Activated T-helper 2 cell treated with anti-CD3 and anti-CD28 coated beads, Interferon-gamma antibody, Interleukin-2, Interleukin-4, amounts not matched to agents 10 μg/mL and 5 μg/mL and 100 μg/mL, durations not matched to agents 14 hours and 24 hours and 36 hours (primary cell): ENCODE measurements around the gene SELP. TPM values are rescaled to one million over a fixed set of nuclear protein-coding genes. Genes with fewer than 3 reads are reported as not detected.

Experiments
- DNase-seq: peaks from one replicate; pipeline ENCODE4 v3.0.0; 2021; ENCODE audit warnings: low spot score
- H3K27ac Mint-ChIP-seq: one replicate; pipeline ENCODE4 v1.8.0; 2021; ENCODE audit warnings: mixed read lengths
- H3K27me3 Mint-ChIP-seq: one replicate; pipeline ENCODE4 v1.8.0; 2021; ENCODE audit warnings: low read depth, mixed read lengths
- H3K36me3 Mint-ChIP-seq: one replicate; pipeline ENCODE4 v1.8.0; 2021; ENCODE audit warnings: low read depth, mixed read lengths
- H3K4me1 Mint-ChIP-seq: one replicate; pipeline ENCODE4 v1.8.0; 2021; ENCODE audit warnings: low read depth, mixed read lengths
- H3K4me3 Mint-ChIP-seq: one replicate; pipeline ENCODE4 v1.8.0; 2021; ENCODE audit warnings: low read depth, mild to moderate bottlenecking, moderate library complexity, mixed read lengths
- H3K9me3 Mint-ChIP-seq: one replicate; pipeline ENCODE4 v1.8.0; 2021; ENCODE audit warnings: mixed read lengths
- intact Hi-C: fragments of 100-400 bp; cut with micrococcal nuclease; formaldehyde crosslinking; loops from one replicate; pipeline ENCODE4 v1.15.1; 2023
- total RNA-seq: library from RNA; stranded (reverse); gene quantifications from 2 replicates; pipeline ENCODE4 v1.2.3, GENCODE V29; 2022

SELP gene
- total RNA-seq, 1 donor from 2014 or later = 0.25 TPM

DNA sequence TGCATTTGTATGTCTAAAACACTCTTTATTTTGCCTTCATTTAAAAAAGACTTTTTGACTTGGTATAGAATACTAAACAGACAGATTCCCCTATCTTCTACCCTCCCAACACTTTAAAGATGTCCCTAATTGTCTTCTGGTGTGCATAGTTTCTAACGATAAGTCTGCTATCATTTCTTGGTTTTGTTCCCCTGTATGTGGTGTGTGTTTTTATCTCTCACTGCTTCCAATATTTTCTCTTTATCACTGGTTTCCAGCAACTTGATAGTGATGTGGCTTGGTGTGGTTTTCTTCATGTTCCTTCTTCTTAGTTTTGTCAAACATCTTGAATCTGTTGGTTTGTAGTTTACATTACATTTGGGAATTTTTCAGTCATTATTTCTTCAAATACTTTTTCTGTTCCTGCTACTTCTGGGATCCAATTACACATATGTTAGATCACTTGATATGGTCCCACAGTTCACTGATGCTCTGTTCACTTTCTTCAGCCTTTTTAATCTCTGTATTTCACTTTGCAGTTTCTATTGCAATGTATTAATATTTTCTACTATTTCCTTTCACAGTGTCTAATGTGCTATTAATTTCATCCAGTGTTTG is 66.8 kb downstream of the SELP start:
- intact Hi-C loops = no loop called here
- Mint-ChIP-seq H3K9me3 (peaks cover 14% of the 10 kb centered on the region), H3K4me1 (peaks cover 9% of the 10 kb centered on the region), H3K4me3 (no peak overlapping the region), H3K36me3 (peaks cover 67% of the 10 kb centered on the region), H3K27ac (no peak overlapping the region), H3K27me3 (no peaks in the 10 kb centered on the region)
- no peak for DNase-seq

DNA sequence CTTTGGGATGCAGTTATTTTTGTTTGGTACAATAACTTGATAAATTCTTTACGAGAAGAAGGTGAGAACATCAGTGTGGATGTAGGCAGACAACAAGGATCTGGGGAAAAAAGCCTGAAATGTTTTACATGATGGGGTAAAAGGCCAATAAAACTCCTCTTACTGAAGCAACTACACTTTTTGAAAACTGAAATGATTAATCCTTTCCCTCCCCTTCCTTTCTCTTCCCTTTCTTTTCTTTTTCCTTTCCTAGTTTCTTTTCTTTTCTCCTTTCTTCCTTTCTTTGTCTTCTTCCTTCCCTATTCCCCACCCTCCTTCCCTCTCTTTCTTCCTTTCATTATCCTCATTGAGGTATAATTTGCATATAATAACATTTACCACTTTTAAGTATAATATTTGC is 68.2 kb downstream of the SELP start:
- H3K27me3 Mint-ChIP-seq = no peaks in the 10 kb centered on the region
- intact Hi-C loops = no loop called here
- no peak overlapping the region for H3K27ac Mint-ChIP-seq
- DNase-seq = no peak
- H3K4me3 Mint-ChIP-seq = no peak overlapping the region
- peaks cover 69% of the 10 kb centered on the region for H3K36me3 Mint-ChIP-seq
- H3K9me3 Mint-ChIP-seq = peaks cover 14% of the 10 kb centered on the region
- peaks cover 9% of the 10 kb centered on the region for H3K4me1 Mint-ChIP-seq

DNA sequence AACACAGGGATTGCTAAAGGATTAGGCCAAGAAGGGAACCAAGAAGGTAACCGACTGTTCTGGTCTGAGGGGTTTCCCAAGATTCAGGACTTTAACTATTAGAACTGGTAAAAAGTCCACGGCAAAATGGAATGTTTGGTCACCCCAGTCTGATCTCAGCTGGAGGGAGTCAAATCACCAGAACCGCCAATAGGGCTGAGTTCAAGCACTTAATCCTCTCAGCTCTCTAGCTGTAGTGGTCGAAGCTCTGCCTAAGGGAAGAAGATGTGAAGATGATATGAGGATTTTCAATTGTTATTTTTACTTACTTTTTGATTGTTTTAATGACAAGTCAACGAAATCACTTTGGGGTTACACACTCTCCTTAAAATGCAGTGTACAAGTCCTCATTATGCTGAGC is 72.8 kb downstream of the SELP start:
- no peaks in the 10 kb centered on the region for H3K9me3 Mint-ChIP-seq

DNA sequence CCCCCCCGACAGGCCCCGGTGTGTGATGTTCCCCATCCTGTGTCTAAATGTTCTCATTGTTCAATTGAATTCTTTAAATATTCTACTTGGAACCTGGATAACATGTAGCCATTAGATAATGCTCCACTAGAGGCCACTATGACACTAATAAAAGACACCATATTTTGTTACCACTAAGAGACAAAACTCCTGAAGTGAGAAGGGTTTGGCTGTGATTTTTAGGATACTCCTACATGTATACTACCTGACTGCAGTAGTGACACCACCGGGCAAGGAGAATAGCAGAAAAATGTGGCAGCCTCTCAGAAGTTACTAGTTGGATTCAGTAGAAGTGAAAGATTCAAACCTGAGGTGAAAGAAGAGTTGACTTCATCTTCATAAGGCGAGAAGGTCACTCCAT is 79.6 kb downstream of the SELP start:
- no peak overlapping the region for H3K27ac Mint-ChIP-seq

More for the DNA sequence above, 72.8 kb downstream of the SELP start:
- intact Hi-C loops = no loop called here
- Mint-ChIP-seq H3K36me3 (peaks cover 74% of the 10 kb centered on the region), H3K4me3 (no peak overlapping the region), H3K4me1 (peaks cover 2% of the 10 kb centered on the region), H3K27ac (no peak overlapping the region), H3K27me3 (no peaks in the 10 kb centered on the region)
- DNase-seq = no peak

DNA sequence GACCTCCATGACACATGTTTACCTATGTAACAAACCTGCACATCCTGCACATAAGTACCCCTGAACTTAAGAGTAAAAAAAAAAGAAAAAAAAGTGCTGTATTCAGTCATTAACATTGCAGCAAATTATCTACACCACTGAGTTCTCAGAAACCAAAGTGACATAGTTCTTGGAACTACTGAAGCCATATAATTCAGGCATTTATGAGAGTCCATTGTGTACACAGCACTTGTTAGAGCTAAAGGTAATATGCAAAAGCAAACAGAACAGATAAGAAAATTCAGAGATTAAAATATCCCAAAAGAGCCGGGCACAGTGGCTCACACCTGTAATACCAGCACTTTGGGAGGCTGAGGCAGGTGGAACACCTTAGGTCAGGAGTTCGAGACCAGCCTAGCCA is 81.6 kb downstream of the SELP start:
- Mint-ChIP-seq H3K27ac (no peak overlapping the region), H3K36me3 (peaks cover 58% of the 10 kb centered on the region), H3K4me3 (no peak overlapping the region), H3K27me3 (no peaks in the 10 kb centered on the region), H3K9me3 (no peaks in the 10 kb centered on the region), H3K4me1 (peaks cover 11% of the 10 kb centered on the region)
- no peak for DNase-seq
- intact Hi-C loops = no loop called here

More for the DNA sequence above, 79.6 kb downstream of the SELP start:
- Mint-ChIP-seq H3K4me1 (peaks cover 11% of the 10 kb centered on the region), H3K36me3 (peaks cover 68% of the 10 kb centered on the region), H3K9me3 (no peaks in the 10 kb centered on the region), H3K27me3 (no peaks in the 10 kb centered on the region), H3K4me3 (no peak overlapping the region)
- intact Hi-C loops = loop anchor here (1.0 kb wide), 2 partner anchors 162 to 259 kb away; no protein-coding TSS in a partner anchor
- no peak for DNase-seq

DNA sequence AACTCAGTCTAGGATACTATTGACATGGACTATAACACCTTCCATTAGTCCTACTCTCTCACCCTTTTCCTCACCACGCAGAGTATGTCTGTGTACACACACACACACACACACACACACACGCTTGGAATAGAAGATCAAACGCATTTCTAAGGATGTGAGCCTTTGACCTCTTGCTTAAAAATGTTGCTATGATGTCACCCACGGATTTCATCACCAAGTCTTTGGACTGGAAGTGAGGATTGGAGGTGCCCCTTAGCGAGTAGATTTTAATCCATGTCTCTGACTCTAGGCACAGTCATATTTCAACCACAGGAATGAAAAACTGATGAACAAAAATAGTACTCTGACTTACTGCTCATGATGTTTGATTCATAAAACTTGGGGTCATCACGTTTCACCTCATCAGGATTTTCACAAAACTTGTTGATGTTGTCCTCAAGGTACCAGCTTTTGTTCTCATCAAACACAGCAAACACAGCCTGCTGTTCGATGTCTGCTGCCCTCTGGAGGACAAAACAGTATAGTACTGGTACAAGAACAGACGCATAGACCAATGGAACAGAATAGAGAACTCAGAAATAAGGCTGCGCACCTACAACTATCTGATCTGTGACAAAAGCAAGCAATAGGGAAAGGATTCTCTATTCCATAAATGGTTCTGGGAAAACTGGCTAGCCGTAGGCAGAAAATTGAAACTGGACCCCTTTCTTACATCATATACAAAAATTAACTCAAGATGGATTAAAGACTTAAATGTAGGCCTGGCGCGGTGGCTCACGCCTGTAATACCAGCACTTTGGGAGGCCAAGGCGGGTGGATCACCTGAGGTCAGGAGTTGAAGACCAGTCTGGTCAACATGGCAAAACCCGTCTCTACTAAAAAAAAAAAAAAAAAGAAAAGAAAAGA is 83.6 kb downstream of the SELP start:
- peak overlapping the region; percentile 28 for H3K27ac Mint-ChIP-seq
- intact Hi-C loops = loop anchor here (1.0 kb wide), 4 partner anchors 61 to 943 kb away; partner anchors contain the start of gene SLC19A2
- no peaks in the 10 kb centered on the region for H3K27me3 Mint-ChIP-seq
- DNase-seq = peak; percentile 36
- H3K36me3 Mint-ChIP-seq = peaks cover 56% of the 10 kb centered on the region
- H3K4me1 Mint-ChIP-seq = peaks cover 9% of the 10 kb centered on the region
- H3K9me3 Mint-ChIP-seq = no peaks in the 10 kb centered on the region
- H3K4me3 Mint-ChIP-seq = no peak overlapping the region

DNA sequence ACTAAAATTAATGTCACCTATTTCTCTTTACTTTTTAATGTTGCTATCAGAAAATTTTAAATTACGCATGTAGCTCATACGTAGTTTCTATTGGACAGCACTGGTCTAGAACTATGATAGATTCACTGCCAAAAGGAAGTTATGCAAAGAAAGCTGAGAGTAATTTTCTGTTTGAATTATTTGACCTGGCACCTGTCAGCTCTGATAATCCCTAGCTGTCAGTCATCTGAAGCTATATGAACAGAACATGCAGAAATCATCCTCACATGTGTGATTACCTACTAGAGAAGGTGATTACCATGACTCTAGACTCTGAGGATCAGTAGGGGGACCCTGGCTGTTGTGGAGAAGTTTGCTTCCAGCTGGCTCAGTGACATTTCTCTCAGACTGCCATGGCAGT is 84.5 kb downstream of the SELP start:
- Mint-ChIP-seq H3K4me1 (peaks cover 5% of the 10 kb centered on the region), H3K9me3 (no peaks in the 10 kb centered on the region), H3K36me3 (peaks cover 48% of the 10 kb centered on the region), H3K27ac (no peak overlapping the region), H3K4me3 (no peak overlapping the region), H3K27me3 (no peaks in the 10 kb centered on the region)
- intact Hi-C loops = no loop called here
- no peak for DNase-seq

DNA sequence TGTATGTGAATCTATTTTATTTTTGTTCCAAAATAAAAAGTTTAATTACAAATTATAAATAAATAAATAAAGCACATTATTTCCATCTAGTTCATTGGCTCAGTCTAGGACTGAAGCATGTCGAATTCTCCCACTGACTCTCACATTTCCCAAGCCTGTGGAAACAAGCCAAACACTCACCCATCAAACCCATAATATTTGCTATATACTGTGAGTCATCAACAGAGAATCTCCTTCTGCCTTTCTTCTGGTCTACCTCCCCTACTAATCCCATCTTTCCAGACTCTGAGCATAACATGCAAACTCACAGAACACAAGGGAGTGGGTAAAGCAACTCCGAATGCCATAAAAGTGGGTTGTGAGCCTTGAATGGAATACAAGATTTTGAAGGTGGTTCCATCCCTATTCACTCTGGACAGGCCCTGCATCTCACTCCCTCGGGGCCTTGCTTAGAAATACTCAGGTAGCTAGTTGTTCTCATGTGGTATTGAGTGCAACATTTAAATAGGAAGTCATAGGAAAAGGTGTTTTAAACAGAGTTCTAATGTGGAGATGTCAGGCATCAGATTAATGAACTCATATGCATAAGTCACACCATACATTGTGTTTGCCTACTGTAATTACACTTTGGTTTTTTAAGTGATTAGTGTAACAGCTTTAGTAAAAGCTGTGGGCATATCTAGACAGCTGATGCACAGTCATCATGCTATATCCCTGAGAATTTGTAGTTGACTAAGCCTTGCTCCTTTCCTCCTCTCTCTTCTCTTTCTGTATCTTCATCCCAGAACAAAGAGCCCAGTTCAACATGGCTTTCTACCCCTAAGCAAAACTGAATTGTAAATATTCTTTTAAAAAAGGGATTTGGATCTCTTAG is 90.7 kb downstream of the SELP start:
- Mint-ChIP-seq H3K9me3 (no peaks in the 10 kb centered on the region), H3K4me3 (no peak overlapping the region), H3K27me3 (no peaks in the 10 kb centered on the region), H3K4me1 (no peaks in the 10 kb centered on the region), H3K27ac (no peak overlapping the region), H3K36me3 (peaks cover 40% of the 10 kb centered on the region)
- intact Hi-C loops = no loop called here
- no peak for DNase-seq

Other genes with a start within 250 kb of the SELP start
- gene CCDC181, start 202.7 kb downstream of the SELP start, total RNA-seq = 0.09 TPM in 1 of 2 replicates, not detected in the other
- gene SLC19A2, start 144.2 kb downstream of the SELP start, total RNA-seq = 11.2 and 11.9 TPM in 2 replicates
- 25.0 and 26.0 TPM in 2 replicates for gene F5, start 43.6 kb downstream of the SELP start, total RNA-seq
- 63.0 and 64.9 TPM in 2 replicates for gene SELL, start 81.5 kb upstream of the SELP start, total RNA-seq
- gene SELE, start 104.0 kb upstream of the SELP start, total RNA-seq = not detected in 2 replicates
- 8.9 and 10.9 TPM in 2 replicates for gene METTL18, start 164.8 kb upstream of the SELP start, total RNA-seq